ENCODE data around the gene SNHG17. TPM values are rescaled to one million over a fixed set of nuclear protein-coding genes. Genes with fewer than 3 reads are reported as not detected.

Gene SNHG17
- total RNA-seq, 1 donor from 2014 or later: 9.2 TPM

DNA sequence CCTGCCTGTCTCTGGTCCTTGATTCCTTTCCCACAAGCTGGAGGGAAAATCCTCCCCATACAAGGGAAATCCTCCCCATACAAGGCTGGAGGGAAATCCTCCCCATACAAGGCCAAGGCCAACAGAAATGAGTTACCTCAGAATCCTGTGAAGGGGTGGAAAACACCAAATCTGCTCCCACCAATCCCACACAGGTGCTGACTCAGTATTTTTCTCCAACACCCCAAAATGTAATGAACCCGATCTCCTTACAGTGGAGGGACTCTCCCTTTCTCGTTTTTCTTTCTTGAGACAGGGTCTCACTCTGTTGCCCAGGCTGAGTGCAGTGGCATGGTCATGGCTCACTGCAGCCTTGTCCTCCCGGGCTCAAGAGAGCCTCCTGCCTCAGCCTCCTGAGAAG lies 6.3 kb downstream of the SNHG17 start:
- TF ChIP-seq, protein P1, sequence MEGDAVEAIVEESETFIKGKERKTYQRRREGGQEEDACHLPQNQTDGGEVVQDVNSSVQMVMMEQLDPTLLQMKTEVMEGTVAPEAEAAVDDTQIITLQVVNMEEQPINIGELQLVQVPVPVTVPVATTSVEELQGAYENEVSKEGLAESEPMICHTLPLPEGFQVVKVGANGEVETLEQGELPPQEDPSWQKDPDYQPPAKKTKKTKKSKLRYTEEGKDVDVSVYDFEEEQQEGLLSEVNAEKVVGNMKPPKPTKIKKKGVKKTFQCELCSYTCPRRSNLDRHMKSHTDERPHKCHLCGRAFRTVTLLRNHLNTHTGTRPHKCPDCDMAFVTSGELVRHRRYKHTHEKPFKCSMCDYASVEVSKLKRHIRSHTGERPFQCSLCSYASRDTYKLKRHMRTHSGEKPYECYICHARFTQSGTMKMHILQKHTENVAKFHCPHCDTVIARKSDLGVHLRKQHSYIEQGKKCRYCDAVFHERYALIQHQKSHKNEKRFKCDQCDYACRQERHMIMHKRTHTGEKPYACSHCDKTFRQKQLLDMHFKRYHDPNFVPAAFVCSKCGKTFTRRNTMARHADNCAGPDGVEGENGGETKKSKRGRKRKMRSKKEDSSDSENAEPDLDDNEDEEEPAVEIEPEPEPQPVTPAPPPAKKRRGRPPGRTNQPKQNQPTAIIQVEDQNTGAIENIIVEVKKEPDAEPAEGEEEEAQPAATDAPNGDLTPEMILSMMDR (conservative IDR thresholded peaks at IDR 0.05; ENCODE audit: low read depth, low read length): no peak

DNA sequence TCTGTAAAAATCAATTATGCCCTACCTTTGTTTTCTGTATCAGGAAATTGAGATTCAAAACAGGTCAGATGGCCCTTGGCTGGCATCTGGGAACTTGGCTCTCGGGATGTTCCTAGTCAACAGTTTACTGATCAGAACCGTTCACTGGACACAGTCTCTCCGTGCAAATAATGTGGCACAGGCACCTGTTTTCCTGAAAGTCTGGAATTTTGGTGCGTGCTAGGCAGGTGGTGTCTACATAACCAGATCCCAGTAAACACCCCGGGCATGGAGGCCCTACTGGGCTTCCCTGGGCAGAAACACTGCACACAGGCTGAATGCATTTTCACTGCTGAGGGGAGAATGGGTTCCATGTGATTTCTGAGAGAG lies 7.5 kb downstream of the SNHG17 start:
- no peak for DNase-seq (ENCODE audit: low read depth)
- H3K4me3 ChIP-seq (ENCODE audit: low read depth, low read length): no peak overlapping the region
- TF ChIP-seq, protein P1 (conservative IDR thresholded peaks at IDR 0.05; ENCODE audit: low read depth, low read length): no peak

More for the DNA sequence above, 6.3 kb downstream of the SNHG17 start:
- no peak overlapping the region for H3K4me3 ChIP-seq (ENCODE audit: low read depth, low read length)
- no peak for DNase-seq (ENCODE audit: low read depth)

DNA sequence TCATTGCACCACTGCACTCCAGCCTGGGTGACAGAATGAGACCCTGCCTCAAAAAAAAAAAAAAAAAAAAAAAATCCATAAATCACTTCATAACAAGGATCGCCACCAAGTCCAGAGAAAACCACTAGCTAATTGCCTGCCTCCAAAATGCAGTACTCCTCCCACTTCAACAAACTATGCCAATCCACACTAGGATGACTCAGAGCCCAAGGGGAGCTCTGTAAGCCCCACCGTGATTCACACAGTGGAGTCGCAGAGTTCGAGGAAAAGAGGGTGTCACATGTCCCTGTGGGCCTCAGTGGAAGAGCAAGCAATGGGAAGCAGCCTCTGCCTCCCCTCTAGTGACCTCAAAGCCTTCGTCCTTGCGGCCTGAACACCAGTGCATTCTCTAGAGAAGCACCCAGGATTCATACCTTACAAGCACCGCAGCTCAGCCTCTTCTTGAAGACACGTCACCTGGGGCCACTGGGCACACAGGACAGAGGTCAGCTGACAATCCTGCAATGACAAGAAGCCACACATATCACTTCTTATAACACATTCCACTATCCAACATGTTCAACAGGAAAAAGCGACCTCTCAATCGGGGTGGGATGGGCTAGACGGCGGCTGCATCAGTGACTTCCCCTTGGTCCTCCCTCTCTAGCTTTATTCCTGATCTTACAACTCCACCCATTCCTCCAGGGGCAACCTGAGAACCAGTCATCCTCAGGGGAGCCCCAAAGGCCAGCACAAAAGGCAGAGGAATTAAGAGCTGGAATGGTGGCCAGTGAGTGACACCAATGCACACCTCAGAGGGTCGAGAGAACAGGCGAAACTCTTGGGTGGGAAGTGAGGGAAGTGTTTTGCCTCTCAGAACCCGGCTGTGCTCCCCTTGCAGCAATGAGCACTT lies 8.9 kb downstream of the SNHG17 start:
- H3K4me3 ChIP-seq (ENCODE audit: low read depth, low read length): no peak overlapping the region
- TF ChIP-seq, protein P1 (conservative IDR thresholded peaks at IDR 0.05; ENCODE audit: low read depth, low read length): no peak
- no peak for DNase-seq (ENCODE audit: low read depth)

DNA sequence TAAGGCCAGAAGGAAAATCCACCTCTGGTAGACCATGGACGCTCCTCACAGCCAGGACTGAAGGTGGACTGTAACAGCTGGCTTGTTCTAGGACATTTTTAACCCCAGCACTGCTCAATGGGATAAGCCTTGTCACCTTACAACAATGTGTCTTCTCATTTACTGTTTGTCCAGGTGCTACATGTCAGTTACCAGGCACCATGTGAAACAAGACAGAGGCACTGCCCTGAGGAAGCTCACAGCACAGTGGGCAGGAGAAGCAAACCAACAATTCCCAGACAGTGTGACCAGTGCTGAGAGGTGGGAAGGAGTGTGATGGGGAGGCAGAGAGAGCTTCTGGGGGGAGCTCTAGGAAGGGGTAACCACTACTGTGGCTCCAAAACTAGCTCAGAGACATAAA lies 10.7 kb downstream of the SNHG17 start:
- TF ChIP-seq, protein P1 (conservative IDR thresholded peaks at IDR 0.05; ENCODE audit: low read depth, low read length): no peak
- no peak overlapping the region for H3K4me3 ChIP-seq (ENCODE audit: low read depth, low read length)
- DNase-seq (ENCODE audit: low read depth): no peak

DNA sequence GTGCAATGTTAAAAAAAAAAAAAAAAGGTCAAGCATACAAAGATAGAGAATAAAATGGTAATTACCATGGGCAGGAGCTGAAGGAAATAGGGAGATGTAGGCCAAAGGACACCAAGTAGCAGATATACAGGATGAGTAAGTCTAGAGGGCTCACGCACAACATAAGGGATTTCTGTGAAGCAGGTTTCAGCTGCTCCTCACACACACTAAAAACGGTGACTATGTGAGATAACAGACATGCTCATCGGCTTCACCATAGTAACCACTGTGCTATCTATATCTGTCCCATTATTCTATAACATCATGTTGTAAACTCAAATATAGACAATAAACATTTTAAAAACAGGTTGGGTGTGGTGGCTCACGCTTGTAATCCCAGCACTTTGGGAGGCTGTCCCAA lies 11.6 kb downstream of the SNHG17 start:
- no peak for DNase-seq (ENCODE audit: low read depth)
- TF ChIP-seq, protein P1 (conservative IDR thresholded peaks at IDR 0.05; ENCODE audit: low read depth, low read length): no peak

DNA sequence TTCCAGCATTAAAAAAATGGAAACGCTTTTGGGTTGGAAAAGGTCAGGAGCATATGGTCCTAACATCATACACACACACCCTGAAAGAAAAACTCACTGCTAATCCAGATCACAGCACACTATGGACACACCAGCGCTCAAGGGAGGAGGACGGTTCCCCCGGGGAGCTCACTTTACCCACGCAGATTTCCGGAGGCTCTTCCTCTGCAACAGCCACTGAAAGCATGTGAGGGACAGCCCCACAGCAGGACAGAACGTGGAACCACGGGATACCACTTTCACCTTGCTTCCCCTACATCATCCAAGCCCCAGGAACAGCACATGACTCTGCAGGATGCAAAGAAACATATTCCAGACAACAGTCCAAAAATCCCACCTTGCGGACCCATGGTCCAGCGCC lies 13.2 kb downstream of the SNHG17 start:
- H3K4me3 ChIP-seq (ENCODE audit: low read depth, low read length): no peak overlapping the region
- no peak for DNase-seq (ENCODE audit: low read depth)
- TF ChIP-seq, protein P1 (conservative IDR thresholded peaks at IDR 0.05; ENCODE audit: low read depth, low read length): no peak

More for the DNA sequence above, 11.6 kb downstream of the SNHG17 start:
- H3K4me3 ChIP-seq (ENCODE audit: low read depth, low read length): no peak overlapping the region
